WERI-Rb-1 (cell line): Measurements from ENCODE around the gene DCTN1.

ENCODE experiments used
- DNase-seq: peaks from one replicate; pipeline ENCODE4 v3.0.0-alpha.2; 2020
- H3K27ac ChIP-seq: fragments of 250-450 bp; sonication (Bioruptor Pico); 2 replicates; pipeline ENCODE4 v1.5.1; 2020; ENCODE audit warnings: mild to moderate bottlenecking, moderate library complexity
- H3K27me3 ChIP-seq: fragments of 250-450 bp; sonication (Bioruptor Pico); 2 replicates; pipeline ENCODE4 v1.5.1; 2021; ENCODE audit warnings: mild to moderate bottlenecking, low read depth, moderate library complexity; ENCODE audit not compliant: insufficient read depth, severe bottlenecking
- H3K36me3 ChIP-seq: fragments of 250-450 bp; sonication (Bioruptor Pico); 2 replicates; pipeline ENCODE4 v1.5.1; 2020; ENCODE audit warnings: mild to moderate bottlenecking, moderate library complexity
- H3K4me3 ChIP-seq: 2 replicates; pipeline ENCODE4 v1.5.1; 2011; ENCODE audit warnings: low read depth, mild to moderate bottlenecking, control low read depth, low read length
- H3K9me3 ChIP-seq: fragments of 250-450 bp; sonication (Bioruptor Pico); 2 replicates; pipeline ENCODE4 v1.5.1; 2021; ENCODE audit warnings: mild to moderate bottlenecking, moderate library complexity; ENCODE audit not compliant: severe bottlenecking
- CTCF ChIP-seq: IDR thresholded peaks from 2 replicates; pipeline ENCODE4 v1.5.1; 2011; ENCODE audit warnings: low read depth, mild to moderate bottlenecking, control low read depth, inconsistent platforms, low read length

DCTN1 gene

GRCh38 chr2:74391580-74392448 lies 11.7 kb upstream of the DCTN1 start:
- Histone ChIP-seq H3K27ac (peak overlapping the region; percentile 98), H3K4me3 (peak overlapping the region; percentile 85), H3K36me3 (peaks cover 3% of the 10 kb centered on the region), H3K27me3 (no peaks in the 10 kb centered on the region), H3K9me3 (no peaks in the 10 kb centered on the region)
- peak; percentile 93 for TF ChIP-seq CTCF
- DNase-seq: peak; percentile 97

- no peak for TF ChIP-seq CTCF
- H3K36me3 ChIP-seq: peaks cover 3% of the 10 kb centered on the region
- H3K4me3 ChIP-seq: peak overlapping the region; percentile 85
- no peak for DNase-seq
- H3K27ac ChIP-seq: peak overlapping the region; percentile 98
- H3K9me3 ChIP-seq: no peaks in the 10 kb centered on the region
- no peaks in the 10 kb centered on the region for H3K27me3 ChIP-seq
Measured at GRCh38 chr2:74391209-74391579, 11.1 kb upstream of the DCTN1 start.

- Histone ChIP-seq H3K9me3 (no peaks in the 10 kb centered on the region), H3K36me3 (peaks cover 5% of the 10 kb centered on the region), H3K27me3 (no peaks in the 10 kb centered on the region), H3K27ac (no peak overlapping the region), H3K4me3 (peak overlapping the region; percentile 85; the same call in 1 of the 2 replicates)
- DNase-seq: no peak
- TF ChIP-seq CTCF: no peak
Measured at GRCh38 chr2:74390606-74391005, 10.5 kb upstream of the DCTN1 start.

GRCh38 chr2:74387346-74387745 lies 7.2 kb upstream of the DCTN1 start:
- no peak overlapping the region for H3K27ac ChIP-seq
- no peaks in the 10 kb centered on the region for H3K27me3 ChIP-seq
- TF ChIP-seq CTCF: no peak
- no peak for DNase-seq
- no peaks in the 10 kb centered on the region for H3K9me3 ChIP-seq
- H3K36me3 ChIP-seq: peaks cover 19% of the 10 kb centered on the region
- no peak overlapping the region for H3K4me3 ChIP-seq

- H3K27ac ChIP-seq: no peak overlapping the region
- no peaks in the 10 kb centered on the region for H3K27me3 ChIP-seq
- H3K4me3 ChIP-seq: no peak overlapping the region
- DNase-seq: no peak
- peaks cover 19% of the 10 kb centered on the region for H3K36me3 ChIP-seq
- TF ChIP-seq CTCF: no peak
- no peaks in the 10 kb centered on the region for H3K9me3 ChIP-seq
Measured at GRCh38 chr2:74385396-74385795, 5.3 kb upstream of the DCTN1 start.
